Panc1 (cell line): Measurements from ENCODE around the gene AHI1. TPM values are rescaled to one million over a fixed set of nuclear protein-coding genes. Genes with fewer than 3 reads are reported as not detected.
"Not testable (repeated sequence)": the region's sequence is repeated elsewhere in the genome, so short reads cannot be mapped to it uniquely, and the experiment has no call there.

Source experiments
- ATAC-seq: fragments of 200-7000 bp; cut with Tn5 transposase; 2 replicates; pipeline ENCODE4 v1.9.1; 2020; ENCODE audit warnings: mild to moderate bottlenecking, moderate library complexity
- BruUV-seq: library from RNA; stranded (reverse); fragments of 400-500 nt; replicated peaks from 2 replicates; lab custom pipeline; 2021; lab: Mats Ljungman, UMichigan
- CTCF ChIA-PET: fragments of 300-600 bp; sonication (Branson Sonifier 250); formaldehyde crosslinking; loops from one replicate; lab custom pipeline; 2022; ENCODE audit warnings: antibody characterized with exemption; lab: Charles Lee
- POLR2A ChIA-PET: fragments of 300-600 bp; sonication (Branson Sonifier 250); formaldehyde crosslinking; loops from one replicate; lab custom pipeline; 2022; ENCODE audit warnings: antibody characterized with exemption; lab: Charles Lee
- DNase-seq: peaks from one replicate; pipeline ENCODE4 v3.0.0-alpha.2; 2010; ENCODE audit warnings: low read depth, low spot score
- H3K27ac ChIP-seq: 2 replicates; pipeline ENCODE4 v1.5.1; 2011; ENCODE audit warnings: mild to moderate bottlenecking, low read length, inconsistent platforms
- H3K27me3 ChIP-seq: fragments of 200-500 bp; sonication (Bioruptor generic); 2 replicates; pipeline ENCODE4 v1.6.0; 2014; ENCODE audit warnings: low read length, inconsistent platforms; ENCODE audit not compliant: control insufficient read depth, insufficient read depth
- H3K36me3 ChIP-seq: fragments of 200-500 bp; sonication (Bioruptor generic); 2 replicates; pipeline ENCODE4 v1.5.1; 2014; ENCODE audit warnings: inconsistent platforms, mild to moderate bottlenecking, low read length, moderate library complexity; ENCODE audit not compliant: control insufficient read depth, insufficient read depth
- H3K4me1 ChIP-seq: 2 replicates; pipeline ENCODE4 v1.5.1; 2011; ENCODE audit warnings: inconsistent platforms, mild to moderate bottlenecking, low read length, moderate library complexity; ENCODE audit not compliant: control insufficient read depth, insufficient read depth
- H3K4me3 ChIP-seq, 2 experiments: 2 replicates each; pipeline ENCODE4 v1.5.1; 2011 to 2012; ENCODE audit warnings: low read depth in 2 of 2, low read length in 2 of 2, mild to moderate bottlenecking in 2 of 2, inconsistent platforms in 1 of 2, moderate library complexity in 1 of 2
- H3K9me3 ChIP-seq: fragments of 200-500 bp; sonication (Bioruptor generic); 2 replicates; pipeline ENCODE4 v1.5.1; 2014; ENCODE audit warnings: low read depth, mild to moderate bottlenecking, inconsistent platforms, low read length, moderate library complexity; ENCODE audit not compliant: control insufficient read depth, insufficient read depth
- POLR2AphosphoS5 ChIP-seq: IDR thresholded peaks from 2 replicates; pipeline ENCODE4 v1.6.1; 2012; ENCODE audit warnings: mild to moderate bottlenecking, low read depth, low read length, moderate library complexity
- REST ChIP-seq, 2 experiments: IDR thresholded peaks; 2 replicates each; pipeline ENCODE4 v1.6.1; 2011 to 2012; ENCODE audit warnings: low read depth in 2 of 2, control low read depth in 1 of 2, low read length in 1 of 2, mild to moderate bottlenecking in 1 of 2, moderate library complexity in 1 of 2; ENCODE audit not compliant: insufficient read depth in 1 of 2
- SIN3A ChIP-seq: IDR thresholded peaks from 2 replicates; pipeline ENCODE4 v1.6.1; 2012; ENCODE audit warnings: low read depth, mild to moderate bottlenecking, low read length, moderate library complexity, borderline replicate concordance; ENCODE audit not compliant: insufficient read depth
- TCF7L2 ChIP-seq: IDR thresholded peaks from 2 replicates; pipeline ENCODE4 v1.6.1; 2011; ENCODE audit warnings: mild to moderate bottlenecking, low read depth, low read length, inconsistent platforms
- in situ Hi-C: cut with HindIII; loops from 2 replicates; pipeline ENCODE4 v1.10.0; 2016; ENCODE audit warnings: low sequenced_read_pairs, low pct_unique_long_range_greater_than_20kb
- intact Hi-C: fragments of 100-400 bp; cut with micrococcal nuclease; formaldehyde crosslinking; loops from one replicate; pipeline ENCODE4 v1.10.0; 2022; ENCODE audit not compliant: unreplicated experiment
- total RNA-seq: library from RNA; stranded (reverse); gene quantifications from one replicate; pipeline ENCODE4 v1.2.1, GENCODE V29; 2021; ENCODE audit not compliant: unreplicated experiment
- TF ChIP-seq, protein P1 (sequence below): fragments of 450-650 bp; IDR thresholded peaks from 2 replicates; pipeline ENCODE4 v1.5.1; 2017; ENCODE audit warnings: mild to moderate bottlenecking

The AHI1 gene
- total RNA-seq, 1 experiment from 2014 or later = 22.3 TPM

GRCh38 chr6:135379647-135380046, 117.9 kb downstream of the AHI1 start:
- in situ Hi-C loops (no loop called here), intact Hi-C loops (no loop called here)
- Histone ChIP-seq H3K4me3 (no peak overlapping the region), H3K36me3 (no peaks in the 10 kb centered on the region), H3K27ac (no peak overlapping the region), H3K4me1 (no peaks in the 10 kb centered on the region), H3K27me3 (no peaks in the 10 kb centered on the region), H3K9me3 (no peaks in the 10 kb centered on the region)
- TF ChIP-seq, protein P1, sequence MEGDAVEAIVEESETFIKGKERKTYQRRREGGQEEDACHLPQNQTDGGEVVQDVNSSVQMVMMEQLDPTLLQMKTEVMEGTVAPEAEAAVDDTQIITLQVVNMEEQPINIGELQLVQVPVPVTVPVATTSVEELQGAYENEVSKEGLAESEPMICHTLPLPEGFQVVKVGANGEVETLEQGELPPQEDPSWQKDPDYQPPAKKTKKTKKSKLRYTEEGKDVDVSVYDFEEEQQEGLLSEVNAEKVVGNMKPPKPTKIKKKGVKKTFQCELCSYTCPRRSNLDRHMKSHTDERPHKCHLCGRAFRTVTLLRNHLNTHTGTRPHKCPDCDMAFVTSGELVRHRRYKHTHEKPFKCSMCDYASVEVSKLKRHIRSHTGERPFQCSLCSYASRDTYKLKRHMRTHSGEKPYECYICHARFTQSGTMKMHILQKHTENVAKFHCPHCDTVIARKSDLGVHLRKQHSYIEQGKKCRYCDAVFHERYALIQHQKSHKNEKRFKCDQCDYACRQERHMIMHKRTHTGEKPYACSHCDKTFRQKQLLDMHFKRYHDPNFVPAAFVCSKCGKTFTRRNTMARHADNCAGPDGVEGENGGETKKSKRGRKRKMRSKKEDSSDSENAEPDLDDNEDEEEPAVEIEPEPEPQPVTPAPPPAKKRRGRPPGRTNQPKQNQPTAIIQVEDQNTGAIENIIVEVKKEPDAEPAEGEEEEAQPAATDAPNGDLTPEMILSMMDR = no peak
- DNase-seq = no peak
- ATAC-seq = no peak
- CTCF ChIA-PET = interaction anchor here (0.5 kb wide), 1 partner anchor 71 kb away, joined by 6 read pairs; no protein-coding TSS in a partner anchor
- no TSS peak for BruUV-seq
- POLR2A ChIA-PET = no interaction called here

- no peak overlapping the region for H3K27ac ChIP-seq
- TF ChIP-seq POLR2AphosphoS5 (no peak), REST (IDR thresholded peaks at IDR 0.05; ENCODE audit: insufficient read depth in 1 of 2, low read depth in 2 of 2, low read length in 1 of 2) (no peak), SIN3A (no peak), TCF7L2 (no peak)
- TF ChIP-seq, protein P1 = no peak
- in situ Hi-C loops (no loop called here), intact Hi-C loops (no loop called here)
- no peaks in the 10 kb centered on the region for H3K27me3 ChIP-seq
- H3K4me3 ChIP-seq = no peak overlapping the region
- POLR2A ChIA-PET = no interaction called here
- DNase-seq (no peak), ATAC-seq (no peak)
- CTCF ChIA-PET = interaction anchor here (0.7 kb wide), 1 partner anchor 51 kb away, joined by 4 read pairs; no protein-coding TSS in a partner anchor
- BruUV-seq = no TSS peak
- H3K36me3 ChIP-seq = no peaks in the 10 kb centered on the region
- no peaks in the 10 kb centered on the region for H3K4me1 ChIP-seq
- no peaks in the 10 kb centered on the region; the same call in none of the 2 replicates for H3K9me3 ChIP-seq
These were observed 124.8 kb downstream of the AHI1 start for GRCh38 chr6:135372758-135373157.

DNA sequence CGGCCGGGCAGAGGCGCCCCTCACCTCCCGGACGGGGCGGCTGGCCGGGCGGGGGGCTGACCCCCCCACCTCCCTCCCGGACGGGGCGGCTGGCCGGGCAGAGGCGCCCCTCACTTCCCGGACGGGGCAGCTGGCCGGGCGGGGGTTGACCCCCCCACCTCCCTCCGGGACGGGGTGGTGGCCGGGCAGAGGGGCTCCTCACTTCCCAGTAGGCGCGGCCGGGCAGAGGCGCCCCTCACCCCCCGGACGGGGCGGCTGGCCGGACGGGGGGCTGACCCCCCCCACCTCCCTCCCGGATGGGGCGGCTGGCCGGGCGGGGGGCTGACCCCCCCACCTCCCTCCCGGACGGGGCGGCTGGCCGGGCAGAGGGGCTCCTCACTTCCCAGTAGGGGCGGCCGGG, 133.9 kb downstream of the AHI1 start:
- H3K4me1 ChIP-seq, DNase-seq, CTCF ChIA-PET, H3K4me3 ChIP-seq, intact Hi-C loops, H3K27me3 ChIP-seq, POLR2A ChIA-PET, H3K36me3 ChIP-seq, in situ Hi-C loops, BruUV-seq, ATAC-seq, H3K9me3 ChIP-seq, H3K27ac ChIP-seq: not testable (repeated sequence)
